ENCODE data around the gene PLEKHA7. TPM values are rescaled to one million over a fixed set of nuclear protein-coding genes. Genes with fewer than 3 reads are reported as not detected.
"Not testable (repeated sequence)": the region's sequence is repeated elsewhere in the genome, so short reads cannot be mapped to it uniquely, and the experiment has no call there.

PLEKHA7 gene, protein sequence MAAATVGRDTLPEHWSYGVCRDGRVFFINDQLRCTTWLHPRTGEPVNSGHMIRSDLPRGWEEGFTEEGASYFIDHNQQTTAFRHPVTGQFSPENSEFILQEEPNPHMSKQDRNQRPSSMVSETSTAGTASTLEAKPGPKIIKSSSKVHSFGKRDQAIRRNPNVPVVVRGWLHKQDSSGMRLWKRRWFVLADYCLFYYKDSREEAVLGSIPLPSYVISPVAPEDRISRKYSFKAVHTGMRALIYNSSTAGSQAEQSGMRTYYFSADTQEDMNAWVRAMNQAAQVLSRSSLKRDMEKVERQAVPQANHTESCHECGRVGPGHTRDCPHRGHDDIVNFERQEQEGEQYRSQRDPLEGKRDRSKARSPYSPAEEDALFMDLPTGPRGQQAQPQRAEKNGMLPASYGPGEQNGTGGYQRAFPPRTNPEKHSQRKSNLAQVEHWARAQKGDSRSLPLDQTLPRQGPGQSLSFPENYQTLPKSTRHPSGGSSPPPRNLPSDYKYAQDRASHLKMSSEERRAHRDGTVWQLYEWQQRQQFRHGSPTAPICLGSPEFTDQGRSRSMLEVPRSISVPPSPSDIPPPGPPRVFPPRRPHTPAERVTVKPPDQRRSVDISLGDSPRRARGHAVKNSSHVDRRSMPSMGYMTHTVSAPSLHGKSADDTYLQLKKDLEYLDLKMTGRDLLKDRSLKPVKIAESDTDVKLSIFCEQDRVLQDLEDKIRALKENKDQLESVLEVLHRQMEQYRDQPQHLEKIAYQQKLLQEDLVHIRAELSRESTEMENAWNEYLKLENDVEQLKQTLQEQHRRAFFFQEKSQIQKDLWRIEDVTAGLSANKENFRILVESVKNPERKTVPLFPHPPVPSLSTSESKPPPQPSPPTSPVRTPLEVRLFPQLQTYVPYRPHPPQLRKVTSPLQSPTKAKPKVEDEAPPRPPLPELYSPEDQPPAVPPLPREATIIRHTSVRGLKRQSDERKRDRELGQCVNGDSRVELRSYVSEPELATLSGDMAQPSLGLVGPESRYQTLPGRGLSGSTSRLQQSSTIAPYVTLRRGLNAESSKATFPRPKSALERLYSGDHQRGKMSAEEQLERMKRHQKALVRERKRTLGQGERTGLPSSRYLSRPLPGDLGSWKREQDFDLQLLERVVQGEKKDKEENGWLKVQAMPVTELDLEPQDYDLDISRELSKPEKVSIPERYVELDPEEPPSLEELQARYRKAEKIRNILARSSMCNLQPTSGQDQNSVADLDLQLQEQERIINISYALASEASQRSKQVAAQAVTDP
- 1 to 10 TPM; 2.9 to 7.8 (median 5.6) TPM for polyA plus RNA-seq (ENCODE audit: insufficient read length in 10 of 10)
- long read RNA-seq, donor 1: 0 reads
- long read RNA-seq, donor 2: 0 reads
- long read RNA-seq, donor 3: 0 reads
- long read RNA-seq, donor 4: 0 reads
- long read RNA-seq, donor 5, partial matches to known transcripts: 0 of 1 reads
- long read RNA-seq, donor 5, other reads (novel, unspliced or antisense): 0 of 1 reads
- long read RNA-seq, donor 6: 0 reads
- long read RNA-seq, donor 7: 0 reads
- long read RNA-seq, donor 8: 0 reads
- long read RNA-seq, donor 9: 0 reads

GRCh38 chr11:17014321-17014832 is at the start of gene PLEKHA7:
PLEKHA7 (minus strand) TSS chr11:17014414; CDS start chr11:17014401, 13 bp downstream.
- DNase-seq: peak in 1 of 3 donors; percentile 5

DNA sequence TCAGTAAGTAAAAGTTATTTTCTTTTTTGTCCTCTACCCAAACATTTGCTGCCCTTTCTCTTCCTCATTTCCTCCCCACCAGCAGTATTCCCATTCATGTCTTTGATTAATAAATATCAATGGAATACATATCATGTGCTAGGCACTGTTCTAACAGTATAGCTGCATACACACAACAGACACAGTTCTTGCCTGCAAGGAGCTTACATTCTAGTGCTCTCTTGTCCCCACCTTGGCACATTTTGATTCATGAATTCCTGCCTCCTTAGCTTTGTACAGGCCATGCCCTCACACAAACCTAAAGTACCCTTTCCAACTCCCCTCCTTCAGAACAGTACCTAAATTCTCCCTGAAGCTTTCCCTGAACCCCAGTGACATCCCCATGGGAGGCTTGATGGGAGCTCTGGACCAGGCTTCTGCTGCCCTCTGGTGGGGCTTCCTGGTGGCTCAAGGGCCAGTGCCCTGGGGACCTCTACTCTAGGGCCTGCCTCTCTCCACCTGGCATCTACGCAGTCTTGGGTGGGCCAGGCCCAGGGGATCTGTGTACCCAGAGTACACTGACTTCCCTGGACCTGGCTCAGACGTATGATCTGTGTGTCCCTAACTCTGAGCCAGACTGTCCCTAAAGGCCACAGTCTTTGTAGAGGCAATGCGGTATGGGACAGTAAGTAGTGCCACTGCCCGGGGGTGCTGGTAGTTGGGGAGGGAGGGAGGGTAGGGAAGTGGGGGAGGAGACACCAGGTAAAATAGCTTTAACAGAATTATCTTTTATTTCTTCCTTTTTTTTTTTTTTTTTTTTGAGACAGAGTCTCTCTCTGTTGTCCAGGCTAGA is 49.2 kb upstream of the PLEKHA7 start:
- DNase-seq: peak; percentile 7 to 22 (median 19)

- not testable (repeated sequence) for DNase-seq
Observed at GRCh38 chr11:17051146-17051545, 36.9 kb upstream of the PLEKHA7 start.

DNA sequence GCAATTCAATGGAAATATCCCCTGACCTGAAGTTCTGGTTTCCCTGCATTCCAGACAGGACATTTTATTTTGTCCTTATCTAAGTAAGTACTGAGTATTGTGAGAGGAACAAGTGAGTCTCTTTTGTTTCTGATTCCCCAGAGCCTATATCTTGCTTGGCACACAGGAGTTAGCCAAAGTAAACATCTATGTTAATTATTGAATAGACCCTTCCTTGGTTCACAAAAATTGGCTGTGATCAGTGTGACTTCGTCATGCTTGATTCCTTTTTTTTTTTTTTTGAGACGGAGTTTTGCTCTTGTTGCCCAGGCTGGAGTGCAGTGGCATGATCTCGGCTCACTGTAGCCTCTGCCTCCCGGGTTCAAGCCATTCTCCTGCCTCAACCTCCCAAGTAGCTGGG is 34.3 kb upstream of the PLEKHA7 start:
- not testable (repeated sequence) for DNase-seq

DNA sequence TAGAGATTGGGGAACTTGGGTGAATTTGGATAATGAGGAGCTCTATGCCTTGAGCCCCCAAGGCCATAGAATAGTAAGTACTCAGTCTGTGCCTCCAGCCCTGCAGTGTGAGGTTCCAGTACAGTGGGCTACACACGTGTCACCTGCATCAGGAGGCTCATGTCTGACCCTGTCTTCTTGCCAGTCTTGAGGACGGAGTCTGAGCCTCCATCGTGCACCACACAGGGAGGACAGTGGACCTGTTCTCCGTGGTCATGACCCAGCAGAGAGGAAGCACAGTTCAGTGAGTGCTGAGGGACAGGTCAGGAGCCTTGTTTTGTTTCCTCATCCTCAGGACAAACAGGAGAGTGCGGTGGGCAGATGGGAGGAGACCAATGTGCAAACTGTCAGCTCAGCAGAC is 32.5 kb upstream of the PLEKHA7 start:
- DNase-seq: no peak

GRCh38 chr11:17036666-17037658 is 22.7 kb upstream of the PLEKHA7 start:
- DNase-seq: no peak

DNA sequence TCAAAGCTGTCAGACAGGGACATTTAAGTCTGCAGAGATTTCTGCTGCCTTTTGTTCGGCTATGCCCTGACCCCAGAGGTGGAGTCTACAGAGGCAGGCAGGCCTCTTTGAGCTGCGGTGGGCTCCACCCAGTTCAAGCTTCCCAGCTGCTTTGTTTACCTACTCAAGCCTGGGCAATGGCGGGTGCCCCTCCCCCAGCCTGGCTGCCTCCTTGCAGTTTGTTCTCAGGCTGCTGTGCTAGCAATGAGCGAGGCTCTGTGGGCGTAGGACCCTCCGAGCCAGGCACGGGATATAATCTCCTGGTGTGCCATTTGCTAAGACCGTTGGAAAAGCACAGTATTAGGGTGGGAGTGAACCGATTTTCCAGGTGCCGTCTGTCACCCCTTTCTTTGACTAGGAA is 19.8 kb upstream of the PLEKHA7 start:
- not testable (repeated sequence) for DNase-seq

DNA sequence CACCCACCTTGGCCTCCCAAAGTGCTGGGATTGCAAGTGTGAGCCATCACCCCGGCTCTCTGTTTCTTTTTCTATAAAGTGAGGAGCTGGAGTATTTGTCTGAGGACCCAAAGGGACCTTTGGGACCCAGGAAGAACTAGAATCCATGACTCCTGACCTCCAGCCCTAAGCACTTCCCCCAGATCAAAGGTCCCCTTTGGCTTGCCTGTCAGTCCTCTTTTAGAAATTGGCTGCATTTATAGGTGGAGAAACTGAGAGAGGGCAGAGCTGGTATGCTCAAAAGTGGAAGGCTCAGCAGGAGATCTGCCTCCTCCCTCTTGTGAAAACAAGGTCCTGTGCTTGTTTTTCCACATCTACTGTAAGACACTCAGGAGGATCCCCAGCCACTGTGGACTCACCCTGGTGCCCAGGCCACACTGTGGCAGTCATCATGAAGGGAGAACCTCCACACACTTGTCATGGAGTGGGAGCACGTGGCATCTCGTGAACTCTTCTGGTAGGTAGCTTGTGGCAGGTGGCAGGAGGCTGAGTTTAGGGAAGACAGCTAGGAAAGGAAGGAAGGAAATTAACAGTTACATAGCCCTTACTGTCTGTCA is 12.4 kb upstream of the PLEKHA7 start:
- DNase-seq: no peak

GRCh38 chr11:17024924-17025323 is 10.7 kb upstream of the PLEKHA7 start:
- no peak for DNase-seq

- DNase-seq: no peak
Observed at GRCh38 chr11:17021511-17021910, 7.3 kb upstream of the PLEKHA7 start.

- DNase-seq: no peak
Observed at GRCh38 chr11:17020831-17021230, 6.6 kb upstream of the PLEKHA7 start.

DNA sequence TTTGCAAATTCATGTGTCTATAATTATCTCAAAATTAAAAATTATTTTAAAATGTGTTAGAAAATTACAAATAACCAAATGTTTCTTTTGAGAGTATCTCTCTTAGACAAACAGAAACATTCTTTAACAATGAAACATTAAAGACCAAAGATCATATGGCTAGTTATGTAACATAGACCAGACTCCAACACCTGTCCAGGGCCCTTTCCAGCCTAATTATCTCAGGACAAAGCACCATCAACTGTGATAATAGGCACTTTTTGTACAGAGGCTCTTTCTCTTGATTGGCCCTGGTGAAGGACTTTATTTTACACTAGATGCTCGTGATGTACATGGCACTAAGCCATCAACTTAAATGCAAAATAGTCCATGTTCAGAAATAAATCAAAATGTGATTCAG is 5.0 kb upstream of the PLEKHA7 start:
- DNase-seq: no peak

DNA sequence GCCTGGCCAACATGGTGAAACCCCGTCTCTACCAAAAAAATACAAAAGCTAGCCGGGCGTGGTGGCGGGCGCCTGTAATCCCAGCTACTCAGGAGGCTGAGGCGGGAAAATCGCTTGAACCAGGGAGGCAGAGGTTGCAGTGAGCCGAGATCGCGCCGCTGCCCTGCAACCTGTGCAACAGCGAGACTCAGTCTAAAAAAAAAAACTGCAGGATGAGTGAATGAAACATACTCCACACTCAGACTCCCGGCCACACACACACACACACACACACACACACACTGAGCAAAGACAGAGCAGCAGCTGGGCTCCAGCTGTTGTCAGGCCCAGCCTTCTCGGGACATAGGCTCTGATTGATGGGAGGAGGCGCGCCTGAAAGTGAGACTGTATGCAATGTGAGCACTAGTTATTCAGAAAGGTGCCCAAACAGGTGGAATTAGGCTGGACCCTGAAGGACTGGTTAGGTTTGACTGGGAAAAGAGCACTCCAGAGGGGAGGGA is 1.5 kb upstream of the PLEKHA7 start:
- peak; percentile 42 to 70 (median 51) for DNase-seq

GRCh38 chr11:17014833-17015626 is 816 bp upstream of the PLEKHA7 start:
- peak in 2 of 3 donors; percentile 14 to 45 for DNase-seq

DNA sequence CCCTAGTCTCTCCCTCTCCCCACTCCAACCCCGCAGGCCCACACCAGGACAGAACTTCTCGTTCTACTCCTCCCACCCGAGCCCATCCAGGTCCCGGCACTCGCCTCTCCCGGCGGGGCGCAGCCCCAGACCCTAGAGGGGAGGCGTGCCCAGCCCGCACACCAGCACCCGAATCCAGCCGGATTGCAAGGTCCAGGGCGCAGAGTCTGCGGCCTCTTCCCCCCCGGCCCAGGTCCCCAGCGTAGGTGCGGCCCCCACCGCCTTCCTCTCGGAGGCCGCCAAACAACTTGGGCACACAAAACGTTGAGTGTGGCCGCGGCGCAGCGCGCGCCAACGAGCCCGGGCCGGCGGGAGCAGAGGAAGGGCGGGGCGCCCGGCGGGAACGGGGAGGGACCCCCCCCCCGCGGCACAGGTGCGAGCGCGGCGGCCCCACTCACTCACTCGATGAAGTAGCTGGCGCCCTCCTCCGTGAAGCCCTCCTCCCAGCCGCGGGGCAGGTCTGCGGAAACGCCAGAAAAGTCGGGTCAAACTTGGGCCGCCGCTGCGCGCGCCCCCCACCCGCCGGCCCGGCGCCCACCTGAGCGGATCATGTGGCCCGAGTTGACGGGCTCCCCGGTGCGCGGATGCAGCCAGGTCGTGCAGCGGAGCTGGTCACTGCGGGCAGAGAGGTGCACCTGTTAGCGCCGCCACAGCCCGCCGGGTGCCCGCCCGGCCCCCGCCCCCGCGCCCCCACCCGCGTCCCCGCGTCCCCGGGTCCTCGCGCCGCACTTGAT is 480 bp downstream of the PLEKHA7 start:
- no peak for DNase-seq

Data from muscle of back (tissue), 13 donors.